Measurements from ENCODE around the gene YAP1.

- TF ChIP-seq EZH2 (IDR thresholded peaks at IDR 0.05) (no peak), POLR2AphosphoS5 (IDR thresholded peaks at IDR 0.05; ENCODE audit: borderline replicate concordance, low read depth, low read length) (no peak), FOXP2 (optimal IDR thresholded peaks at IDR 0.05; ENCODE audit: control extremely low read depth, extremely low read length, insufficient read depth) (no peak)
Measured at GRCh38 chr11:102205805-102206204, 95.6 kb downstream of the YAP1 start.
